ENCODE results near the gene LAX1. TPM values are rescaled to one million over a fixed set of nuclear protein-coding genes. Genes with fewer than 3 reads are reported as not detected.
"Not testable (repeated sequence)": the region's sequence is repeated elsewhere in the genome, so short reads cannot be mapped to it uniquely, and the experiment has no call there.

The LAX1 gene
- total RNA-seq, 6 experiments from 2014 or later, result not detected

- Mint-ChIP-seq H3K36me3 (ENCODE audit: low read depth) (no peaks in the 10 kb centered on the region), H3K27ac (no peak overlapping the region), H3K4me3 (no peak overlapping the region), H3K9me3 (no peaks in the 10 kb centered on the region; the same call in 1 of the 2 replicates), H3K4me1 (ENCODE audit: low read depth) (peaks cover 15% of the 10 kb centered on the region), H3K27me3 (ENCODE audit: insufficient read depth) (no peaks in the 10 kb centered on the region; the same call in 1 of the 2 replicates)
- DNase-seq, result peak; percentile 72
- TF ChIP-seq, protein P1, sequence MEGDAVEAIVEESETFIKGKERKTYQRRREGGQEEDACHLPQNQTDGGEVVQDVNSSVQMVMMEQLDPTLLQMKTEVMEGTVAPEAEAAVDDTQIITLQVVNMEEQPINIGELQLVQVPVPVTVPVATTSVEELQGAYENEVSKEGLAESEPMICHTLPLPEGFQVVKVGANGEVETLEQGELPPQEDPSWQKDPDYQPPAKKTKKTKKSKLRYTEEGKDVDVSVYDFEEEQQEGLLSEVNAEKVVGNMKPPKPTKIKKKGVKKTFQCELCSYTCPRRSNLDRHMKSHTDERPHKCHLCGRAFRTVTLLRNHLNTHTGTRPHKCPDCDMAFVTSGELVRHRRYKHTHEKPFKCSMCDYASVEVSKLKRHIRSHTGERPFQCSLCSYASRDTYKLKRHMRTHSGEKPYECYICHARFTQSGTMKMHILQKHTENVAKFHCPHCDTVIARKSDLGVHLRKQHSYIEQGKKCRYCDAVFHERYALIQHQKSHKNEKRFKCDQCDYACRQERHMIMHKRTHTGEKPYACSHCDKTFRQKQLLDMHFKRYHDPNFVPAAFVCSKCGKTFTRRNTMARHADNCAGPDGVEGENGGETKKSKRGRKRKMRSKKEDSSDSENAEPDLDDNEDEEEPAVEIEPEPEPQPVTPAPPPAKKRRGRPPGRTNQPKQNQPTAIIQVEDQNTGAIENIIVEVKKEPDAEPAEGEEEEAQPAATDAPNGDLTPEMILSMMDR (IDR thresholded peaks at IDR 0.05), result peak; percentile 29
Observed at GRCh38 chr1:203751051-203751450, 13.9 kb upstream of the LAX1 start.

GRCh38 chr1:203751618-203752361 is 13.2 kb upstream of the LAX1 start:
- H3K4me3 Mint-ChIP-seq; H3K9me3 Mint-ChIP-seq; H3K36me3 Mint-ChIP-seq (ENCODE audit: low read depth); H3K27me3 Mint-ChIP-seq (ENCODE audit: insufficient read depth); H3K27ac Mint-ChIP-seq; DNase-seq: not testable (repeated sequence)
- peaks cover 23% of the 10 kb centered on the region for H3K4me1 Mint-ChIP-seq (ENCODE audit: low read depth)

GRCh38 chr1:203754455-203754864 is 10.5 kb upstream of the LAX1 start:
- Mint-ChIP-seq H3K27me3 (ENCODE audit: insufficient read depth) (no peaks in the 10 kb centered on the region; the same call in 1 of the 2 replicates), H3K36me3 (ENCODE audit: low read depth) (no peaks in the 10 kb centered on the region), H3K4me1 (ENCODE audit: low read depth) (peaks cover 25% of the 10 kb centered on the region), H3K4me3 (no peak overlapping the region), H3K27ac (no peak overlapping the region), H3K9me3 (no peaks in the 10 kb centered on the region)
- no peak for DNase-seq
- TF ChIP-seq, protein P1 (IDR thresholded peaks at IDR 0.05), result no peak

DNA sequence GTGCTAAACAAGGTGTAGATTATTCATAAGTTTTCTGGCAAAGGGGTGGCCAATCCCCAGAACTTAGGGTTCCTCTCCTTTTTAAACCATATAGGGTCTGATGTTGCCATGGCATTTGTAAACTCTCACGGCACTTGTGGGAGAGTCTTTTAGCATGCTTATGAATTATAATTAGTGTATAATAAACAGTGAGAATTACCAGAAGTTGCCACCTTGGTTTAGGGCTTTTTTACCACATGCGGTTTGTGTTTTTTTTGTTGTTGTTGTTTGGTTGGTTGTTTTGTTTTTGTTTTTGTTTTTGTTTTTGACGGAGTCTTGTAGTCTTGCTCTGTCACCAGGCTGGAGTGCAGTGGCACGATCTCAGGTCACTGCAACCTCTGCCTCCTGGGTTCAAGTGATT is 8.9 kb upstream of the LAX1 start:
- TF ChIP-seq, protein P1 (IDR thresholded peaks at IDR 0.05), result no peak
- no peaks in the 10 kb centered on the region for H3K36me3 Mint-ChIP-seq (ENCODE audit: low read depth)
- no peaks in the 10 kb centered on the region; the same call in 1 of the 2 replicates for H3K27me3 Mint-ChIP-seq (ENCODE audit: insufficient read depth)
- H3K4me1 Mint-ChIP-seq (ENCODE audit: low read depth), result peaks cover 19% of the 10 kb centered on the region
- no peak overlapping the region for H3K4me3 Mint-ChIP-seq
- DNase-seq, result no peak
- no peak overlapping the region for H3K27ac Mint-ChIP-seq
- H3K9me3 Mint-ChIP-seq, result no peaks in the 10 kb centered on the region

DNA sequence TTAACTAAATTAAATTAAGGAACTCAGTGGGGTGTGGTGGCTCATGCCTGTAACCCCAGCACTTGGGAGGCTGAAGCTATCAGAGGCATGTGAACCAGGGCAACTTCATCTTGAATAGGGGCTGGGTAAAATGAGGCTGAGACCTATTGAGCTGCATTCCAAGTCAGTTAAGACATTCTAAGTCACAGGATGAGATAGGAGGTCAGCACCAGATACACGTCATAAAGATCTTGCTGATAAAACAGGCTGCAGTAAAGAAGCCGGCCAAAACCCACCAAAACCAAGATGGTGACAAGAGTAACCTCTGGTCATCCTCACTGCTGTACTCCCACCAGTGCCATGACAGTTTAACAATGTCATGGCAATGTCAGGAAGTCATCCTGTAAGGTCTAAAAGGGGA is 6.2 kb upstream of the LAX1 start:
- H3K36me3 Mint-ChIP-seq (ENCODE audit: low read depth); H3K27me3 Mint-ChIP-seq (ENCODE audit: insufficient read depth); H3K9me3 Mint-ChIP-seq; H3K27ac Mint-ChIP-seq; H3K4me3 Mint-ChIP-seq: not testable (repeated sequence)
- peaks cover 15% of the 10 kb centered on the region for H3K4me1 Mint-ChIP-seq (ENCODE audit: low read depth)
- DNase-seq, result peak; percentile 14

DNA sequence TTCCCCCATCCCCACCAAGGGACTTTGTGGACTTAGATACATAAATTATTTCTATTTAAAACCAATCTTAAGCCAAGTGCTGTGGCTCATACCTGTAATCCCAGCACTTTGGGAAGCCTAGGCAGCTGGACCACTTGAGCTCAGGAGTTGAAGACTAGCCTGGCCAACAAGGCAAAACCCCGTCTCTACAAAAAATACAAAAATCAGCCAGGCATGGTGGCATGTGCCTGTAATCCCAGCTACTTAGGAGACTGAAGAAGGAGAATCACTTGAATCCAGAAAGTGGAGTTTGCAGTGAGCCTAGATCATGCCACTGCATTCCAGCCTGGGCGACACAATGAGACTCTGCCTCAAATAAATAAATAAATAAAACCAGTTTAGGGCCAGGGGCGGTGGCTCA is 4.5 kb upstream of the LAX1 start:
- Mint-ChIP-seq H3K27me3 (ENCODE audit: insufficient read depth) (peaks cover 4% of the 10 kb centered on the region), H3K4me3 (no peak overlapping the region), H3K4me1 (ENCODE audit: low read depth) (peaks cover 15% of the 10 kb centered on the region), H3K9me3 (no peaks in the 10 kb centered on the region), H3K27ac (no peak overlapping the region), H3K36me3 (ENCODE audit: low read depth) (no peaks in the 10 kb centered on the region)
- TF ChIP-seq, protein P1 (IDR thresholded peaks at IDR 0.05), result no peak
- no peak for DNase-seq

DNA sequence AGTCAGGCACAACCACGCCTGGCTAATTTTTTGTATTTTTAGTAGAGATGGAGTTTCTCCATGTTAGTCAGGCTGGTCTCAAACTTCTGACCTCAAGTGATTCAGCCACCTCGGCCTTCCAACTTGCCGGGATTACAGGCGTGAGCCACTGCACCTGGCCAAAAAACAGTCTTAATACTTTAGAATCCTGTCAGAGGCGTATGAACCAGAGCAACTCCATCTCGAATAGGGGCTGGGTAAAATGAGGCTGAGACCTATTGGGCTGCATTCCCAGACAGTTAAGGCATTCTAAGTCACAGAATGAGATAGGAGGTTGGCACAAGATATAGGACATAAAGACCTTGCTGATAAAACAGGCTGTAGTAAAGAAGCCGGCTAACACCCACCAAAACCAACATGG is 3.0 kb upstream of the LAX1 start:
- not testable (repeated sequence) for H3K36me3 Mint-ChIP-seq (ENCODE audit: low read depth)

More for the DNA sequence above, 3.0 kb upstream of the LAX1 start:
- not testable (repeated sequence) for H3K4me3 Mint-ChIP-seq; H3K9me3 Mint-ChIP-seq; H3K27ac Mint-ChIP-seq; H3K27me3 Mint-ChIP-seq (ENCODE audit: insufficient read depth); DNase-seq; H3K4me1 Mint-ChIP-seq (ENCODE audit: low read depth)

Measured in HFFc6 (cell line).